HG02623 (cell line): ENCODE results near the gene ODAD4.

ENCODE experiments used
- ATAC-seq: cut with Tn5 transposase; IDR thresholded peaks from one replicate; pipeline ENCODE4 v1.9.1; 2021; ENCODE audit warnings: moderate library complexity; ENCODE audit not compliant: unreplicated experiment

ODAD4 gene

DNA sequence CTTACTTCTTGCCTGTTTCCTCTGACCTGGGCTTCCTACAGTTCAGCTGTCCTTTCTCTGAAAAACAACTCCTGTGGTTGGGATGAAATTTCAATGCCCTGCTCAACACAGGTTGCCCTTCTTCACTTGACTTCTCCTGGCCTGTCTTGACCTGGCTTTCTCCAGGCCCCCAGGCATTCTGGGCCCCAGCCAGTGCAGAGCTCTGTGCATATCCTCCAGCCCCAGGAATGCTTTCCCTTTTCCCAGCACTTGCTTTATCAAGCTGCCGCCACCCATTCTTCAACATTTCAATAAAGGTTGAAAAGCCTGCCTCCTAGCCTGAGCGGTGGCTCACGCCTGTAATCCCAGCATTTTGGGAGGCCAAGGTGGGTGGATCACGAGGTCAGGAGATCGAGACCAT, 10.8 kb downstream of the ODAD4 start:
- ATAC-seq = no peak

DNA sequence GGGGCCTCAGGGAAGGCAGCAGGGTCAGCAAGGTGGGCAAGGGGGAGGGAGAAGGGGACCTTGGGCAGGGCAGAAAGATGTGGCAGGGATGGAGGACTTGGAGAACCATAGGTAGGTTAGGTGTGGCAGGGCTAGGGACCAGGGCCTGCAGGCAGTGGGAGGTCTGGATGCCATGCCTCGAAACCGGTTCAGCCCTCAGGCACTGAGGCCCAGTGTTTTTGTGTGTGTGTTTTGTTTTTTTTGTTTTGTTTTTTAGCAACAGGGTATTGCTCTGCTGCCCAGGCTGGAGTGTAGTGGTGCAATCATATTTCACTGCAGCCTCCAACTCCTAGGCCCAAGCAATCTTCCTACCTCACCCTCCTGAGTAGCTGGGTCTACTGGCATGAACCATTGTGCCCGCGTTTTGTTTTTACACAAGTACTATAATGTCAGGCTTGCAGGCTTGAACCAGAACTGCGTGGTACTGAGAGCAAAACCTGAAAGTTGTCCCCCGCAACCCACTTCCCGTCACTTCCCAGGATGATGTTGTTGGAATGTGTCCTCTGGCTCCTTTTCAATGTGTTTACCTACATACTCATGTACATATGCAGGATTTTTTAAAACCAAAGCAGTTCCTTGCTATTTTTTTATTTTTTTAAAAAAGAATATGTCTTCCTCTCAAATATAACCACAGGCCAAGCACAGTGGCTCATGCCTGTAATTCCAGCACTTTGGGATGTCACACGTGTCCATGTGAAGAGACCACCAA, 12.4 kb downstream of the ODAD4 start:
- no peak for ATAC-seq

DNA sequence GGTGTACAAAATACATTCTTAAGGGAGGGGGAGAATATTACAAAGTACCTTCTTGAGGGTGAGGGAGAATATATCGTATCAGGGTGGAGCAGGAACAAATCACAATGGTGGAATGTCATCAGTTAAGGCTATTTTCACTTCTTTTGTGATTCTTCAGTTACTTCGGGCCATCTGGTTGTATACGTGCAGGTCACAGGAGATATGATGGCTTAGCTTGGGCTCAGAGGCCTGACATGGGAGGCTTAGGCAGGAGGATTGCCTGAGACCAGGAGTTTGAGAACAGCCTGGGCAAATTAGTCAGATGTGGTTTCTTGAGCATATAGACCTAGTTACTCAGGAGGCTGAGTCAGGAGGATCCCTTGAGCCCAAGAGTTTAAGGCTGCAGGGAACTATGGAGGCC, 13.1 kb downstream of the ODAD4 start:
- ATAC-seq = no peak

DNA sequence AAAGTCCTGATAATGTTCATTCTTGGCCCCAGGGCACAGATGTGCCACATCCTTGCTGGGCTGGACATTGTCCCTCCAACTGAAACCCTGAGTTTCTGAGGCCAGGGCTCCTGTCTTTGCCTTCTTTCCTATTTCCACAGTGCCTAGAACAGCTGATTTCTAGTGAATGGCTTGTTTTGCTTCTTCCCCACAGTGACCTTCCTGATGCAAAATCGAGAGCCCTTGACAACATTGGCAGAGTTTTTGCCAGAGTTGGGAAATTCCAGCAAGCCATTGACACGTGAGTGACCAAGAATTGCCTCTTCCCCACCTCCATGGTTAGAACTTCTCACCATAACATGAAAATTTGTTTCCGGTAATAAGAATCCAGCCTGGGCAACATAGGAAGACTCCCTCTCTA, 14.5 kb downstream of the ODAD4 start:
- no peak for ATAC-seq

DNA sequence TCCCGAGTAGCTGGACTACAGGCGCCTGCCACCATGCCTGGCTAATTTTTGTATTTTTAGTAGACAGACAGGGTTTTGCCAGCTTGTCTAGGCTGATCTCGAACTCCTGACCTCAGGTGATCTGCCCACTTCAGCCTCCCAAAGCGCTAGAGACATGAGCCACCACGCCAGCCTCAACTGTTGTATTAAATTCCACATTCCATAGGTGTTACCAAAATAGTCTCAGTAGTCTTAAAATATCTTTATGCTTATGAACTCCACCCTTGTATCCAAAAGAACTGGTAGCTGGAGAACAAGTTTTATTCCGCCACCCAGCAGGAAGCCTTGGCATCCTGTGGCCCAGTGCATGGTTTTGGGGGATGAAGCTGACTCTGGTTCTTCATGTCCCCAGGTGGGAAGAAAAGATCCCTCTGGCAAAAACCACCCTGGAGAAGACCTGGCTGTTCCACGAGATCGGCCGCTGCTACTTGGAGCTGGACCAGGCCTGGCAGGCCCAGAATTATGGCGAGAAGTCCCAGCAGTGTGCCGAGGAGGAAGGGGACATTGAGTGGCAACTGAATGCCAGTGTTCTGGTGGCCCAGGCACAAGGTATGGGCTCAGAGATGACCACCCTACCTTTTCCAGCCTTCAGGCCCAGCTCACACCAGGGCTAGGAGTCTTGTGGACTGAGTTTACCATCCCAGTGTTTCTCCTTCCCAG, 18.5 kb downstream of the ODAD4 start:
- no peak for ATAC-seq

DNA sequence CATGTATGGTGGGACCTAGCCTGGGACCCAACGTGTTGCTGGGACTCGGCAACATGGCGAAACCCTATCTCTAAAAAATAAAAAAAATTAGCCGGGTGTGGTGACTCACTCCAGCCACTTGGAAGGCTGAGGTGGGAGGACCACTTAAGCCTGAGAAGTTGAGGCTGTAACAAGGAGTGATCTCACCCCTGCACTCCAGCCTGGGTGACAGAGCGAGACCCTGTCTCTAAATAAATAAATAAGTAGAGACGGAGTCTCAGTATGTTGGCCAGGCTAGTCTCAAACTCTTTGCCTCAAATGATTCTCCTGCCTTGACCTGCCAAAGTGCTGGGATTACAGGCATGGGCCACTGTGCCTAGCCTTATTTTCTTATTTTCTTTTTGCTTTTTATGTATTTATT, 26.1 kb downstream of the ODAD4 start:
- ATAC-seq = no peak

DNA sequence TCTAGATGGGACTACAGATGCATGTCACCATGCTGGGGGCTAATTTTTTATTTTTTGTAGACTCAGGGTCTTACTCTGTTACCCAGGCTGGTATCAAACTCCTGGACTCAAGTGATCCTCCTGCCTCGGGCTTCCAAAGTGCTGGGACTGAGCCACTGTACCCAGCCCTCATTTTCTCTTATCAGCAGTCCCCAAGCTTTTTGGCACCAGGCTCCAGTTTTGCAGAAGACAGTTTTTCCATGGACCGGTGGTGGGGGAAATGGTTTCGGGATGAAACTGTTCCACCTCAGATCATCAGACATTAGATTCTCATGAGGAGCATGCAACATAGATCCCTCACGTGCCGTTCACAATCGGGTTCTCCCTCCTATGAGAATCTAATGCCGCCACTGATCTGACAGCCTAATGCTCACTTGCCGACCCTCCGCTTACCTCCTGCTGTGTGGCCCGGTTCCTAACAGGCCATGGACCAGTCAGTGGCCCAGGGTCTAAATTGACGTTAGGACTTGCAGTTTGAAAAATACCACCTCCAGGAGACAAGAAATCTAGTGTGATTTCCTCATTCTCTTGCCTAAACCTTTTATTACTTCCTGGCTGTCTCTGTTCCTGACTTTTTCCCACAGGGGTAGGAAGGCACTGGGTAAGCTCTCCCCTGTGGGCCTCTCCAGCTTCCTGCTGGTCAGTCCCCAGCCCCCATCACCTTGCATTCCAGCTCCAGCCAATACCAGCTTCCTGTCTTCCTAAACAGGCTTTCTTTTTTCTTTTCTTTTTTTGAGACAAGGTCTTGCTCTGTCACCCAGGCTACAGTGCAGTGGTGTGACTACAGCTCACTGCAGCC, 26.8 kb downstream of the ODAD4 start:
- ATAC-seq = no peak

DNA sequence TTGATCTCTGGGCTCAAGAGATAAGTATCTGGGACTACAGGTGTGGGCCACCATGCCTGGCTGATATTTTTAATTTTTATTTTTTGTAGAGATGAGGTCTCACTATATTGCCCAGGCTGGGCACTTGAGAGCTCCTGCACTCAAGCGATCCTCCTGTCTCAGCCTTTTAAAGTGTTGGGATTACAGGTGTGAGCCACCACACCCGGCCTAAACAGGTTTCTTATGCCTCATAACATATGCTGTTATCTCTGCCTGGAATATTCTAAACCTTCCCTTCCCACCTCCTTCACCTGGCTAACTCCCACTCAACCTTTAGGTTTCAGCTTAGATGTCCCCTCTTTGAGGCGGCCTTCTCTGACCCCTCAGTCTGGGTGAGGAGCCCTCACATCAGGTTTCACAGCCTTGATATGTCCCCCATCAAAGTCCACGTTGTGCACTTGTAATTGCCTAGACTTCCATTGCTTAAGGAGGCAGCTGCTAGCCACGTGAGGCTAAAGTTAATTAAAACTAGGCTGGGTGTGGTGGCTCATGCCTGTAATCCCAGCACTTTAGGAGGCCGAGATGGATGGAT, 27.5 kb downstream of the ODAD4 start:
- no peak for ATAC-seq

DNA sequence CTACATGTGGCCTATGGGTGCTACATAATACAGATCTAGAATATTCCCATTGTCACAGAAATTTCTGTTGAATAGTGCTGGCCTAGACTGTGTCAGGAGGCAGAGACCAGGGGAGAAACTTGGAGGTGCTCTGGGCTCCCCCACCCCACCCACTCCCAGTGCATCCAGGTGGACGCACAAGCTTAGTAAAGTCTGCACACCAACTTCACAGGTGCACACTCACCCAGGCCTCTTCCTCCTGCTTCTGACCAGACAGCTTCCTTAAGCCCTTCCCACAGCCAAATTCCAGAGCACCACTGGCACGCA, 28.6 kb downstream of the ODAD4 start:
- ATAC-seq = no peak

DNA sequence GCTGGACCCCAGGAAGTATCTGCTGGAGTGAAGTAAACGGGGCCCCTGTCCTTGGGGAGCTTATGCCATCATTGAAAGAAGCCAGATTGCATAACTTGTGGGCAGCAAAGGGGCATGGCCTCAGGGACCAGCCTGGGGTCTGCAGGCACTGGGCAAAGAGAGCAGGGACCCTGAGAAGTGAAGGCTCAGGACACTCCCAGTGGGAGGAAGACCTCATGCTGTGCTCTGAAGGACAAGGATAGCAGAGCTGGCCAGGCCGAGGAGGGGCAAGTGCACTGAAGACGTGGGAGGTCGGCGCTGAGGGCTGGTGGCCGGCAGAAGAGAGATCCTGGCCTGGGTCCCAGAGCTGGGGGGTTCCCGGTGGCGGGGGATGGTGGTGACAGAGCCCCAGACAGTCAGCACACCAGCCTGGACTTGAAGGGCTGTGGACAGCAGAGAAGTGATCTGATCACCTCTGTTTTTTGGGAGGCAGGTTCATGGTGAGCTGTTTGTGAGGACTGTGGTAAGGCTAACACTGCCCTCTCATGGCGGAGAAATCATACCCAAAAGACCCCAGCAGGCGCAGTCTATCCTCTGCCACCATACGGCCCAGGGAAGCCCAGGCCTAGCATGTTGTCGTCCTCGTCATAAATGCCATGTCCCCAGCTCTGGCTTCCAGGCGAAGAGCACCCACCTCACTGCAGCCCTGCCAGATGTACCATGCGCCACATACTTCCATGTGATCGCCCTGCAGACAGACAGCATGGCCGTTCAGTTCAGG, 29.1 kb downstream of the ODAD4 start:
- no peak for ATAC-seq

DNA sequence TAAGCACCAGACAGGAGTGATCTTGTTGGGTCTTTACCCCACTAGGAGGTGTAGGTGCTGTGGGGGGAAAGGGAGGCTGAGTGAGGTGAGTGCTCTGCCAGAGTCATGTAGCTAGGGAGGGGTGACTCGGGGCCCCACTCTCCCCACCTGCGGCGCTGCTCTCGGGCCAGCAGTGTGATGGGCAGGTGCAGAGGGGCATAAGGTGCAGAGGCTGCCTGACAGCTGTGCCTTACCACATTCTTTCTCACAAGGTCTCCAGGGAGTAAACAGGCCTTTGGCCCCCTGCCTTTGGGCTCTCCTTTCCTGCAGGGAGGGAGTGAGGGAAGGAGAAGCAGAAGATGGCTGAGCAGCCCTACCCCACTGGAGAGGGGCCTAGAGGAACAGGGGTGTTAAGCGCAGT, 31.7 kb downstream of the ODAD4 start:
- no peak for ATAC-seq

DNA sequence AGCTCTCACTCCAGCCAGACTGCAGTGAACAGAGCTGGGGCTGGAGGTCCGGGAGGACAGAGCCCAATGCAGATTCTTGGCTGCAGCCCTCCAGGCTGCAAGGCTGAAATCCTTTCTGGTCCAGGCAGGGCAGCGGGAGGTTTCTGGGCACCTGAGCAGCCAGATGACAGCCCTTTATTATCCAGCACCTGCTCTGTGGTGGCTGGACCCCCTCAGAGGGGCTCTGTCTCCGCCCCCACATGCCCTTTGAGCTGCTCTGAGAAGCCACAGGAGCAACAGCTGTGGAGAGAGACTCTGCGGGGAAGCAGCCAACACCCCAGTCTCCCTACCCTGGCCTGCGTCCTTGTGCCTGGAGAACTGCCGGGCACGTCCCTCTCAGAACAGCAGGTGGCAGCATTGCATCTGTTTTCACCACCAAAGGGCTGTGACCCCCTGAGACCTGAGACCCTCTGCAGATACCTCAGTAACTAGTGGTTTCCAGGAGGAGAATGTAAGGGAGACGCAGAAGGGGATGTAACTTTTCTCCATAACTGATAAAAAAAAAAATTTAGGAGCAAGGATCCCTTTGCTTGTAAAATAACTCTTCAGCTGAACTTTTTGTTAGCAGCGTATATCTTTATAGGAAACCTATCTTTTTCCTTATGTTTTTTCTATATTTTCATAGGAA, 32.5 kb downstream of the ODAD4 start:
- no peak for ATAC-seq

DNA sequence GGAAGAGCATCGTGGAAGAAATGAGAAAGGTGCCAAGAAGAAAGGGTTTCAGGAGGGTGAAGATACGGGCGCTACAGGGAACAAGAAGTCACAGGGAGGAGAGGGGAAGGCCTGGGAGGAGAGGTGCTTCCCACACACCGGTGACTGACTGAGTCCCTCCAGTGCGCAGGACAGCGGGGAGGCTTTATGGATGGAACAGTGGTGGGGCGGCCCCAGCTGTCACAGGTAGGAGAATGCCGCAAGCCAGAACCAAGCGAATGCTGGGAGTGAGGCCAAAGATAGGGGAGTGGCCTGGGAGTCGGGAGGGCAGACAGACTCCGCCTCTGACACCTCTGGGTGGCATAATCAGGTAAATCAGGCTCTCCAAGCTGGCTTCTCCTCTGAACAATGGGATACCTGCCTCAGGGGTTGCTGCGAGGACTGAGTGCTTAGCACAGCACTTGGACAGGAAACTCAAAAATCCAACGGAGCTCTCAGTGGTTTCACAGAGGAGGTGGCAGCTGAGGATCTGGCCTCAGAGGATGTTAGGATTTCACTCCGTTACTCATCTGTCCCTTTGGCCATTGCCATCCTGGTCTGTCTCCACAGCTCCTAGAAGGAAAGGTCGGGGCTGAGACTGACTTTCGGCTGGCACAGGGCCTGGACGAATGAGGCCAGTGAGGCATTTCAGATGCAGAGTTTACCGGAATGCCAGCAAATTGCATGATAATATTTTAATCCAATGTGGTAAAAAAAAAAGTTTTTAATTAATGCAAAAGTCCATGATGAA, 35.5 kb downstream of the ODAD4 start:
- peak; percentile 33 for ATAC-seq

DNA sequence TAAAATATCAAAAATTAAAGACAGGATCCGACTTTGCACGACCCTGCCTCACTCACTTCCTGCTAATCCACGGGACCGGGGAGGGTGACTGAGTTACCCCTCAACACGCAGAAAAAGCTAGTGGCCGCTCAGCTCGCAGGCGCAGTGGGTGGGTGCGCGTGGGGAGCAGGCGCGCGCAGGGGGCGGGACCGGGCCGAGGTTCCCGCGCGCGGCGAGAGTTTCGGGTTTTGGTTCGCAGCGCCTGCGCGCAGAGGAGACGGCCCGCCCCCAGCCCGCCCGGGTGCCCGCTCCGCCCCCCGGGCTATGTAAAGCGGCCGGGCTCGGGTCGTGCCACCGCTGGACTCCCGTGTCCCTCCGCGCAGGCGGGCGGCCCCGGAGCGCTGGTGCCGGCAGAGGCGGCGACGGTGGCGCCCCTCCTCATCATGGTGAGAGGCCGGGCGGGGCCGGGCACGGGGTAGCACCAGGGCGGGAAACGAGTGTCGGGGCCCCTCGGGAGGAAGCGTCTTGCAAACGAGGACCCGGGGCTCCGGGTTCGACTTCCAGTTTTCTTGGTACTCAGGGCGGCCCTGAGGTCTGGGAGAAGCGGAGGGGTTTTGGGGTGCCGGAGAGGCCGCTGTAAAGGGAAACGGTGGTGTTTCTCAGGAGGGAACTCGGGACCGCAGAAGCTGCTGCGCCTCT, 36.2 kb downstream of the ODAD4 start, which contains the start of gene CNP:
Gene CNP (plus strand): TSS at position 333 of the 678 bp plus-strand sequence. CDS start 90 bp downstream, at position 423.
- peak; percentile 56 for ATAC-seq

DNA sequence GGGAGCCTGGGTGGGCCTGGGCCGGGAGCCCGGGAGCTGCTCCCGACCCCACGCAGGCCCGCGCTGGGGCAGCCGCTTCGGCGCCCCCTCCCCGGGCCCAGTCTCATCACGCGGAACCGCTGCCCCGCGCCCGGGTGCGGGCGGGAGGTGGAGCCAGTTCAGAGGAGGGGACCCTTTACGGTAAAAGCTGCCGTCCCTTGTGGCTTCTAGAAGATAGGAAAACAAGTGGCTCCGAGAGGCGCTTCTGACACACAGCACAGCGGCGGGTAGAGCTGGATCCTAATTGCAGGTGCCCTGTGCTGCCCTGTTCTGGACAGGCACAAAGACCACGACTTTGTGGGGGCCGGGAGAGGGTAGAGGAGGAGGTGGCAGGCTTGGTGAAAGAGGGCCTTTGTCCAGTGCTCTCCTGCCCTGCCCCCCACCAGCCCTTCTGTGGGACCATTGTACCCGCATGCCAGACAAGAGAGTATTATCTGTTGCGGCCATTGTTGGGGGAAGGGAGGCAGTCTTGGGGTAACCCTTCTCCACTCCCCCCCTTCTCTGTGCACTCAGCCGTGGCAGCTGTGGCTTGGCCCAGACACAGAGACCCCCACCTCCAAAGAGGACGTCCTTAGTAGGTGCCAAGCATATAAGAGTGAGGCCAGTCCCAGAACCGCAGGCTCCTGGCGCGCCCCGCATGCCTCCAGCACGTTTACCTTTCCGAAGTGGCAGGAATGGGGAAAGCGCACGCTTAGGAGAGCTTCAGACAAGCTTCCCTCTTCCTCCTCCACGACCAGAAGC, 36.9 kb downstream of the ODAD4 start:
- peak; percentile 5 for ATAC-seq

DNA sequence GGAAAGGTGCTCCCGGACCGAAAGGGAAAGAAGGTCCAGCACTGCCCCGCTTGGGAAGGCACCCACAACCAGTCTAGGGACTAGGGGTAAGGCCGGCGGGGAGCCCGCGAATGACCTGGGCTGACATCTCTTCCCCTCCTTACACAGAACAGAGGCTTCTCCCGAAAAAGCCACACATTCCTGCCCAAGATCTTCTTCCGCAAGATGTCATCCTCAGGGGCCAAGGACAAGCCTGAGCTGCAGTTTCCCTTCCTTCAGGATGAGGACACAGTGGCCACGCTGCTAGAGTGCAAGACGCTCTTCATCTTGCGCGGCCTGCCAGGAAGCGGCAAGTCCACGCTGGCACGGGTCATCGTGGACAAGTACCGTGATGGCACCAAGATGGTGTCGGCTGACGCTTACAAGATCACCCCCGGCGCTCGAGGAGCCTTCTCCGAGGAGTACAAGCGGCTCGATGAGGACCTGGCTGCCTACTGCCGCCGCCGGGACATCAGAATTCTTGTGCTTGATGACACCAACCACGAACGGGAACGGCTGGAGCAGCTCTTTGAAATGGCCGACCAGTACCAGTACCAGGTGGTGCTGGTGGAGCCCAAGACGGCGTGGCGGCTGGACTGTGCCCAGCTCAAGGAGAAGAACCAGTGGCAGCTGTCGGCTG, 37.6 kb downstream of the ODAD4 start:
- ATAC-seq = no peak

DNA sequence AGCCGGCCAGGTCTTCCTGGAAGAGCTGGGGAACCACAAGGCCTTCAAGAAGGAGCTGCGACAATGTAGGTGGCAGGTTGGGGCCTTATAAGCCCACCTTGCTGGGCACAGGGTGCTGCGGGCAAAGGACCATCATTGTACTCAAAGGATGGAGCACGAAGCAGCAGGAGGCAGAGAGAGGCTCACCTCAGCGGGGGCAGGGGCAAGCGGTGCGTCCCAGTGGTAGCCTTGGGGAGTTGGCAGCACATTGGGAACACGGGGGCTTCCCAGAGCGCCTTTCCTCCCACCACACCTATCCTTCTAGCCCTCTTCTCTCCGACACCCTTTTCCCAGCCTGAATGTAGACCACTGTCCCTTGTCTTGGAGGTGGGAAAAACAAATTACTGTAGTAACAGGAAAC, 38.3 kb downstream of the ODAD4 start:
- ATAC-seq = no peak

DNA sequence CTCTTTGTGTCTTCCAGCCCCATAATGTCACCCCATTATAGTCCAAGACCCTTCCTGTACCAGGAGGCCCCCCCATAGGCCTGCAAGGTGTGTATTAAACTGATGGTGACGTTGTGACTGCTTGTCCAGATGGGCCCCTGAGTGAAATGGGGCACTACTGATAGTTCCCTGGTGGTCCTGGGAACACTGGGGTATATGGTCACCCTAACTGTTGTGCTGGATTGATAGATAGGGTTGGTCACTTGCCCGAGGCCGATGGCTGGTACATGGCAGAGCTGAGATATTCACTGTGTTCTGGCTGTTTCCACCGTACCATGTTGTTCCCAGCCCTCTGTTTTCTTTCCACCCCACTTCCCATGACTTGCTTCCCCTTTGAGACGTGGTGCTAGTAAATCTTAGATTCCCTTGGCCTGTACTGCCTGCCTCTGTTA, 40.5 kb downstream of the ODAD4 start:
- no peak for ATAC-seq
